ENCODE measurements around the gene TDRD9. TPM values are rescaled to one million over a fixed set of nuclear protein-coding genes. Genes with fewer than 3 reads are reported as not detected.

TDRD9 gene
- total and polyA plus RNA-seq, 2 experiments from 2014 or later = 0.73 to 1.3 TPM

- Histone ChIP-seq H3K79me2 (no peaks in the 10 kb centered on the region), H3K27ac (no peak overlapping the region), H3K9me3 (ENCODE audit: low read depth) (no peaks in the 10 kb centered on the region), H3K4me3 (no peak overlapping the region), H2AFZ (no peak overlapping the region), H4K20me1 (ENCODE audit: insufficient read depth, poor library complexity, severe bottlenecking) (no peaks in the 10 kb centered on the region), H3K9me2 (replicated peaks; ENCODE audit: insufficient read depth) (no peaks in the 10 kb centered on the region), H3K27me3 (no peaks in the 10 kb centered on the region), H3K4me2 (no peak overlapping the region), H3K4me1 (ENCODE audit: insufficient read depth) (no peaks in the 10 kb centered on the region), H3K36me3 (replicated peaks; ENCODE audit: insufficient read depth, low read depth) (no peaks in the 10 kb centered on the region)
- no peak for DNase-seq (ENCODE audit: low spot score)
- TF ChIP-seq EZH2 (IDR thresholded peaks at IDR 0.05; ENCODE audit: borderline replicate concordance) (no peak), EZH2phosphoT487 (IDR thresholded peaks at IDR 0.05; ENCODE audit: low read depth, severe bottlenecking, unreplicated experiment) (no peak)
- WGBS (ENCODE audit: low lambda C conversion rate, missing lambda C conversion rate) = 62% methylated on average over 4 of the region's 4 CpGs
These were observed 138.6 kb downstream of the TDRD9 start for GRCh38 chr14:104066719-104067295.

- Histone ChIP-seq H3K4me3 (no peak overlapping the region), H3K79me2 (no peaks in the 10 kb centered on the region), H3K4me1 (ENCODE audit: insufficient read depth) (no peaks in the 10 kb centered on the region), H3K27me3 (no peaks in the 10 kb centered on the region), H3K9me2 (replicated peaks; ENCODE audit: insufficient read depth) (no peaks in the 10 kb centered on the region), H3K36me3 (replicated peaks; ENCODE audit: insufficient read depth, low read depth) (no peaks in the 10 kb centered on the region), H2AFZ (no peak overlapping the region), H4K20me1 (ENCODE audit: insufficient read depth, poor library complexity, severe bottlenecking) (no peaks in the 10 kb centered on the region), H3K9me3 (ENCODE audit: low read depth) (no peaks in the 10 kb centered on the region), H3K27ac (no peak overlapping the region), H3K4me2 (no peak overlapping the region)
- WGBS (ENCODE audit: low lambda C conversion rate, missing lambda C conversion rate) = 90% methylated on average over 7 of the region's 7 CpGs
- DNase-seq (ENCODE audit: low spot score) = no peak
- TF ChIP-seq EZH2 (IDR thresholded peaks at IDR 0.05; ENCODE audit: borderline replicate concordance) (no peak), EZH2phosphoT487 (IDR thresholded peaks at IDR 0.05; ENCODE audit: low read depth, severe bottlenecking, unreplicated experiment) (no peak), CTCF (IDR thresholded peaks at IDR 0.05; ENCODE audit: poor library complexity) (no peak)
These were observed 141.3 kb downstream of the TDRD9 start for GRCh38 chr14:104069541-104069940.

- no peaks in the 10 kb centered on the region for H3K79me2 ChIP-seq
- H3K9me2 ChIP-seq (replicated peaks; ENCODE audit: insufficient read depth) = no peaks in the 10 kb centered on the region
- no peak overlapping the region for H3K4me2 ChIP-seq
- no peaks in the 10 kb centered on the region for H3K9me3 ChIP-seq (ENCODE audit: low read depth)
- H3K36me3 ChIP-seq (replicated peaks; ENCODE audit: insufficient read depth, low read depth) = no peaks in the 10 kb centered on the region
- TF ChIP-seq CTCF (IDR thresholded peaks at IDR 0.05; ENCODE audit: poor library complexity) (no peak), EZH2 (IDR thresholded peaks at IDR 0.05; ENCODE audit: borderline replicate concordance) (no peak), EZH2phosphoT487 (IDR thresholded peaks at IDR 0.05; ENCODE audit: low read depth, severe bottlenecking, unreplicated experiment) (no peak)
- no peaks in the 10 kb centered on the region for H3K27me3 ChIP-seq
- no peak overlapping the region for H3K4me3 ChIP-seq
- no peak for DNase-seq (ENCODE audit: low spot score)
- H2AFZ ChIP-seq = no peak overlapping the region
- 79% methylated on average over 3 of the region's 3 CpGs for WGBS (ENCODE audit: low lambda C conversion rate, missing lambda C conversion rate)
- no peaks in the 10 kb centered on the region for H3K4me1 ChIP-seq (ENCODE audit: insufficient read depth)
- H4K20me1 ChIP-seq (ENCODE audit: insufficient read depth, poor library complexity, severe bottlenecking) = no peaks in the 10 kb centered on the region
- H3K27ac ChIP-seq = no peak overlapping the region
These were observed 144.3 kb downstream of the TDRD9 start for GRCh38 chr14:104072586-104072985.

- DNase-seq (ENCODE audit: low spot score) = no peak
- no peaks in the 10 kb centered on the region for H3K27me3 ChIP-seq
- 66% methylated on average over 4 of the region's 4 CpGs for WGBS (ENCODE audit: low lambda C conversion rate, missing lambda C conversion rate)
- no peak overlapping the region for H3K27ac ChIP-seq
- no peaks in the 10 kb centered on the region for H3K4me1 ChIP-seq (ENCODE audit: insufficient read depth)
- H3K4me3 ChIP-seq = no peak overlapping the region
- no peaks in the 10 kb centered on the region for H3K9me3 ChIP-seq (ENCODE audit: low read depth)
- no peaks in the 10 kb centered on the region for H3K9me2 ChIP-seq (replicated peaks; ENCODE audit: insufficient read depth)
- H4K20me1 ChIP-seq (ENCODE audit: insufficient read depth, poor library complexity, severe bottlenecking) = no peaks in the 10 kb centered on the region
- no peak overlapping the region for H3K4me2 ChIP-seq
- H2AFZ ChIP-seq = no peak overlapping the region
- no peaks in the 10 kb centered on the region for H3K36me3 ChIP-seq (replicated peaks; ENCODE audit: insufficient read depth, low read depth)
- H3K79me2 ChIP-seq = no peaks in the 10 kb centered on the region
- no peak for TF ChIP-seq EZH2 (IDR thresholded peaks at IDR 0.05; ENCODE audit: borderline replicate concordance)
- no peak for TF ChIP-seq EZH2phosphoT487 (IDR thresholded peaks at IDR 0.05; ENCODE audit: low read depth, severe bottlenecking, unreplicated experiment)
- no peak for TF ChIP-seq CTCF (IDR thresholded peaks at IDR 0.05; ENCODE audit: poor library complexity)
These were observed 145.5 kb downstream of the TDRD9 start for GRCh38 chr14:104073764-104074163.

Data from hepatocyte (in vitro differentiated cells).